ENCODE data around the gene FBXO5.
"Not testable (repeated sequence)": the region's sequence is repeated elsewhere in the genome, so short reads cannot be mapped to it uniquely, and the experiment has no call there.

Gene FBXO5

GRCh38 chr6:152977556-152977955, 5.3 kb downstream of the FBXO5 start:
- H3K4me3 ChIP-seq (ENCODE audit: low read depth, low read length): peak overlapping the region; percentile 12
- no peak for DNase-seq (ENCODE audit: low read depth)
- no peak for TF ChIP-seq CTCF (IDR thresholded peaks at IDR 0.05; ENCODE audit: low read depth, low read length)
- TF ChIP-seq, protein P1, sequence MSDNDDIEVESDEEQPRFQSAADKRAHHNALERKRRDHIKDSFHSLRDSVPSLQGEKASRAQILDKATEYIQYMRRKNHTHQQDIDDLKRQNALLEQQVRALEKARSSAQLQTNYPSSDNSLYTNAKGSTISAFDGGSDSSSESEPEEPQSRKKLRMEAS (IDR thresholded peaks at IDR 0.05; ENCODE audit: low read depth, low read length): no peak
- no peak for TF ChIP-seq MYC (IDR thresholded peaks at IDR 0.05; ENCODE audit: low read depth, low read length)
- no peak for TF ChIP-seq POLR2A (IDR thresholded peaks at IDR 0.05; ENCODE audit: extremely low read depth, insufficient read length)

GRCh38 chr6:152976749-152977148, 6.1 kb downstream of the FBXO5 start:
- peak; percentile 38 for DNase-seq (ENCODE audit: low read depth)
- peak overlapping the region; percentile 42 for H3K4me3 ChIP-seq (ENCODE audit: low read depth, low read length)
- TF ChIP-seq CTCF (IDR thresholded peaks at IDR 0.05; ENCODE audit: low read depth, low read length) (no peak), POLR2A (IDR thresholded peaks at IDR 0.05; ENCODE audit: extremely low read depth, insufficient read length) (no peak), MYC (IDR thresholded peaks at IDR 0.05; ENCODE audit: low read depth, low read length) (no peak)
- TF ChIP-seq, protein P1 (IDR thresholded peaks at IDR 0.05; ENCODE audit: low read depth, low read length): no peak

DNA sequence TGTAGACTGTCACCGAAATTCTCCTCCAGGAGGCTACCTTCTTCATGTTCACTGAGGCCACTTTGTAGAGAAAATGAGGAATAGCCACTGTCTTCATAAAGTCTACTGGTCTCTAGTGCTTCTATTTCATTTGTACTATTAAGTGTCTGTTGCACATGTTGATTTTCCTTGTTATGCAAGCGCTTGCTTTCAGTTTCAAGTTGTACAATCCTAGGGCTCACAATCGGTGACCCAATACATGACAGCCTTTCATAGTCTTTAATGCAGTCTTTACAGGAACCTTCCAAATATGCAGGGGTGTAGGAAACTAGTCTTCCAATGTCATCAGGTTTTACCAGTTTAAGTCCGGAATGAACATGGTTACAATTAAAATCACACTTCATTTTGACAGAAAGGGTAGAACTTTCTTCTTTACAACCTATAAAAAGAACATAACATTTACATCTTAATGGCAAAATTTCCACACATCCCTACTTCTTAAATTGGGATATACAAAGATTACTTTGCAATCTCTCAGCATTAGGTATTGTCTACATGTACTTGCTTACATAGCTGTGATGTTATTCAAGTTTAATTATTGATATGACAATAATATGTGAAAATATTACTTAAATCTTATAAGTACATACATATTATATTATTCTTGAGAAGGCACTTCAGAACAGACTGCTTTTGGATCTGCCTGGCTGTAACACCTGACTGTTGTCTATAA, 7.5 kb downstream of the FBXO5 start:
- TF ChIP-seq MYC (IDR thresholded peaks at IDR 0.05; ENCODE audit: low read depth, low read length): no peak
- TF ChIP-seq CTCF (IDR thresholded peaks at IDR 0.05; ENCODE audit: low read depth, low read length): no peak
- TF ChIP-seq, protein P1 (IDR thresholded peaks at IDR 0.05; ENCODE audit: low read depth, low read length): no peak
- TF ChIP-seq POLR2A (IDR thresholded peaks at IDR 0.05; ENCODE audit: extremely low read depth, insufficient read length): no peak
- peak overlapping the region; percentile 42 for H3K4me3 ChIP-seq (ENCODE audit: low read depth, low read length)
- peak; percentile 62 for DNase-seq (ENCODE audit: low read depth)

GRCh38 chr6:152973916-152974315, 8.9 kb downstream of the FBXO5 start:
- peak overlapping the region; percentile 42 for H3K4me3 ChIP-seq (ENCODE audit: low read depth, low read length)
- peak; percentile 27 for DNase-seq (ENCODE audit: low read depth)
- TF ChIP-seq, protein P1 (IDR thresholded peaks at IDR 0.05; ENCODE audit: low read depth, low read length): no peak
- TF ChIP-seq POLR2A (IDR thresholded peaks at IDR 0.05; ENCODE audit: extremely low read depth, insufficient read length) (no peak), CTCF (IDR thresholded peaks at IDR 0.05; ENCODE audit: low read depth, low read length) (no peak), MYC (IDR thresholded peaks at IDR 0.05; ENCODE audit: low read depth, low read length) (no peak)

GRCh38 chr6:152969688-152970418, 13.0 kb downstream of the FBXO5 start:
- H3K4me3 ChIP-seq (ENCODE audit: low read depth, low read length): no peak overlapping the region
- DNase-seq (ENCODE audit: low read depth): no peak
- TF ChIP-seq, protein P1 (IDR thresholded peaks at IDR 0.05; ENCODE audit: low read depth, low read length): no peak
- TF ChIP-seq MYC (IDR thresholded peaks at IDR 0.05; ENCODE audit: low read depth, low read length): no peak
- no peak for TF ChIP-seq POLR2A (IDR thresholded peaks at IDR 0.05; ENCODE audit: extremely low read depth, insufficient read length)
- no peak for TF ChIP-seq CTCF (IDR thresholded peaks at IDR 0.05; ENCODE audit: low read depth, low read length)

DNA sequence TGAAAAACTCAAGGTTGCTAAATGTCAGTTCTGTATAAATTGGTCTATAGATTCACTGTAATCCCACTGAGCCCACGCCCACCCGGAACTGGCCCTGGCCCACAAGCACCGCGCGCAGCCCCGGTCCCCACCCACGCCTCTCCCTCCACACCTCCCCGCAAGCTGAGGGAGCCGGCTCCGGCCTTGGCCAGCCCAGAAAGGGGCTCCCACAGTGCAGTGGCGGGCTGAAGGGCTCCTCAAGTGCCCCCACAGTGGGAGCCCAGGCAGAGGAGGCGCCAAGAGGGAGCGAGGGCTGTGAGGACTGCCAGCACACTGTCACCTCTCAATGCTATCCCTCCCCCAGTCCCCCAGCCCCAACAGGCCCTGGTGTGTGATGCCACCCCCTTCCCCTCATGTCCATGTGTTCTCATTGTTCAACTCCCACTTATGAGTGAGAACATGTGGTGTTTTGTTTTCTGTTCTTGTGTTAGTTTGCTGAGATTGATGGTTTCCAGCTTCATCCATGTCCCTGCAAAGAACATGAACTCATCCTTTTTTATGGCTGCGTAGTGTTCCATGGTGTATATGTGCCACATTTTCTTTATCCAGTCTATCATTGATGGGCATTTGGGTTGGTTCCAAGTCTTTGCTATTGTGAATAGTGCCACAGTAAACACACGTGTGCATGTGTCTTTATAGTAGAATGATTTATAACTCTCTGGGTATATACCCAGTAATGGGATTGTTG, 16.5 kb downstream of the FBXO5 start:
- not testable (repeated sequence) for H3K4me3 ChIP-seq (ENCODE audit: low read depth, low read length); DNase-seq (ENCODE audit: low read depth)
